HepG2 (cell line): Measurements from ENCODE around the gene INTS3. TPM values are rescaled to one million over a fixed set of nuclear protein-coding genes. Genes with fewer than 3 reads are reported as not detected.

Source experiments
- BCLAF1 ChIP-seq: fragments of 450-650 bp; IDR thresholded peaks from 2 replicates; pipeline ENCODE4 v1.6.1; 2017; ENCODE audit warnings: mild to moderate bottlenecking
- CSRNP2 ChIP-seq: sonication (generic); formaldehyde crosslinking; conservative IDR thresholded peaks from 2 replicates; pipeline ENCODE4 v1.8.0; 2022; ENCODE audit warnings: low read depth, missing genetic modification reagents
- DMAP1 ChIP-seq: IDR thresholded peaks from 2 replicates; pipeline ENCODE4 v1.6.1; 2016
- GATAD1 ChIP-seq: IDR thresholded peaks from 2 replicates; pipeline ENCODE4 v1.6.1; 2016; ENCODE audit warnings: missing genetic modification reagents, missing compliant biosample characterization
- HDAC2 ChIP-seq: sonication (generic); formaldehyde crosslinking; IDR thresholded peaks from 2 replicates; pipeline ENCODE4 v1.4.0; 2020; ENCODE audit warnings: missing genetic modification reagents
- MXI1 ChIP-seq: IDR thresholded peaks from 3 replicates; pipeline ENCODE4 v1.6.1; 2012; ENCODE audit warnings: low read depth, low read length, inconsistent platforms, borderline replicate concordance
- NFIC ChIP-seq: IDR thresholded peaks from 2 replicates; pipeline ENCODE4 v1.6.1; 2012; ENCODE audit warnings: mild to moderate bottlenecking, low read length, inconsistent platforms
- PAX8 ChIP-seq: sonication (generic); formaldehyde crosslinking; IDR thresholded peaks from 2 replicates; pipeline ENCODE4 v1.8.0; 2022; ENCODE audit warnings: mild to moderate bottlenecking, missing genetic modification reagents, borderline replicate concordance
- SNAI1 ChIP-seq: sonication (generic); formaldehyde crosslinking; IDR thresholded peaks from 2 replicates; pipeline ENCODE4 v1.5.0; 2020; ENCODE audit warnings: mild to moderate bottlenecking, missing genetic modification reagents, borderline replicate concordance
- ZBTB37 ChIP-seq: sonication (generic); formaldehyde crosslinking; IDR thresholded peaks from 2 replicates; pipeline ENCODE4 v1.4.0; 2020; ENCODE audit warnings: mild to moderate bottlenecking, missing genetic modification reagents
- ZBTB8A ChIP-seq: sonication (generic); formaldehyde crosslinking; IDR thresholded peaks from 2 replicates; pipeline ENCODE4 v1.4.0; 2020; ENCODE audit warnings: mild to moderate bottlenecking, low read depth, missing genetic modification reagents, borderline replicate concordance
- ZGPAT ChIP-seq: IDR thresholded peaks from 2 replicates; pipeline ENCODE4 v1.6.1; 2016; ENCODE audit warnings: mild to moderate bottlenecking
- ZNF335 ChIP-seq: sonication (generic); formaldehyde crosslinking; IDR thresholded peaks from 2 replicates; pipeline ENCODE4 v1.4.0; 2020; ENCODE audit warnings: missing genetic modification reagents
- ZNF670 ChIP-seq: sonication (generic); formaldehyde crosslinking; IDR thresholded peaks from 2 replicates; pipeline ENCODE4 v1.8.0; 2022; ENCODE audit warnings: mild to moderate bottlenecking, missing genetic modification reagents, borderline replicate concordance
- ZNF746 ChIP-seq: sonication (generic); formaldehyde crosslinking; IDR thresholded peaks from 2 replicates; pipeline ENCODE4 v1.8.0; 2022; ENCODE audit warnings: mild to moderate bottlenecking, missing genetic modification reagents
- polyA plus RNA-seq, 8 experiments: library from polyadenylated mRNA; depleted of rRNA in 3 of 8; stranded (reverse) in 7 of 8; unstranded in 1 of 8; fragments of >200 nt; fragmentation: Illumina TruSeq in 4 of 8; extraction: Trizol in 4 of 8; gene quantifications; 2 replicates each; pipeline versions ENCODE4 v1.2.1 to v1.2.3, GENCODE V29; 2011 to 2016; ENCODE audit warnings: low read depth in 4 of 8, missing spikeins in 1 of 8, mixed read lengths in 1 of 8; ENCODE audit not compliant: insufficient read depth in 1 of 8
- total RNA-seq, 5 experiments: library from RNA; depleted of rRNA; stranded (reverse); fragments of >200 nt; fragmentation: Illumina TruSeq; extraction: Trizol; gene quantifications; 2 replicates each; pipeline ENCODE4 v1.2.3, GENCODE V29; 2016; ENCODE audit warnings: low read depth in 1 of 5
- TF ChIP-seq, protein P1 (sequence below): sonication (generic); formaldehyde crosslinking; IDR thresholded peaks from 2 replicates; pipeline ENCODE4 v1.4.0; 2020; ENCODE audit warnings: missing genetic modification reagents

INTS3 gene
- total and polyA plus RNA-seq, 2 of the 13 experiments (the other 11 are each of a cell fraction or from before 2014, with no cell fraction given) = 17.2 to 27.2 TPM

DNA sequence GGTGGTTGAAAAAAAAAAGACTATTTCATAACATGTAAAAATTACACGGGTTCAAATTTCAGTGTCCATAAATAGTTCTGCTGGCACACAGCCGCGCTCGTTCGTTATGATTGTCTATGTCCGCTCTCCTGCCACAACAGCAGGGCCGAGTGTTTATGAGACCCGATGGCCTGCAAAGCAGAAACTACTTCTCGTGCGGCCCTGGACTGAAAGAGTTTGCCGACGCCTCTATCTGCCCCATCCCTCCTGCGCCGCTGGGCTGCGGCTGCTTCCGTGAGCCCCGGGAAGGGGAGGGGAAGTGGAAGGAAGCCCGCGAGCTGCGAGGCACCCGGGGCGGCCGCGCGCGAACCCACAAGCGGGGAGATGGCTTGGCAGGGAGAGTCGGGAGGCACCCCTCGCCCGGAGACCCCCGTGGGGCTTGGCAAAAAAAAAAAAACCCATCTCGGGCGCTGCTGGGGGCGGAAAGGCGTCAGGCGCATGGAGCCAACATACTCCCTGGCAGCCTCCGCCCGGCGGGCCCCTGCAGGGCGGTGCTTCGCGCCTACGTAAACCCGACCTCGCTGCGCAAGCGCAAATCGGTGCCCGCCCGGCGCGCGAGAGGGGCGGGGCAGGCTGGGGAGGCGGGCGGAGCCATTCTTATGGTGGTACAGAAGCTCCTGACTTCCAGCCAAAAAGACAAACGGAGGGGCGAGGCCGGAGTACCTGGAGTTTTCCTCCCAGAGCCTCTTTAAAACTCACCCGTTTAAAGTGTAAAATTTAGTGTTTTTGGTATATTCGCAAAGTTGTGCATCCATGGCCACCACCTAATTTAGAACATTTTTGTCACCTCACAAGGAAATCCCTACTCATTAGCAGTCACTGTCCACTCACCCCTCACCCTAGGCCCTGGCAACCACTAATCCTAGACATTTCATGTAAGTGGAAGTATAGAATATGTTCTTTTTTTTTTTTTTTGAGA is 55.7 kb downstream of the INTS3 start (continued):
- TF ChIP-seq ZBTB8A (CRISPR knock-in tag) (no peak), NFIC (no peak), BCLAF1 (no peak), PAX8 (CRISPR knock-in tag) (no peak), MXI1 (peak; percentile 16; the same call in 1 of the 3 replicates), ZBTB37 (CRISPR knock-in tag) (no peak), DMAP1 (peak; percentile 74), CSRNP2 (CRISPR knock-in tag) (no peak), ZGPAT (CRISPR knock-in tag) (peak; percentile 95), ZNF746 (CRISPR knock-in tag) (peak; percentile 62; the same call in 1 of the 2 replicates), GATAD1 (CRISPR knock-in tag) (peak; percentile 34; the same call in 1 of the 2 replicates), ZNF670 (CRISPR knock-in tag) (no peak; the same call in 1 of the 2 replicates), ZNF335 (CRISPR knock-in tag) (0 out of 2 replicates have a peak, but pooled peaks have one; percentile 43), HDAC2 (peak; percentile 54; the same call in 1 of the 2 replicates), SNAI1 (CRISPR knock-in tag) (0 out of 2 replicates have a peak, but pooled peaks have one; percentile 55)
- TF ChIP-seq, protein P1, sequence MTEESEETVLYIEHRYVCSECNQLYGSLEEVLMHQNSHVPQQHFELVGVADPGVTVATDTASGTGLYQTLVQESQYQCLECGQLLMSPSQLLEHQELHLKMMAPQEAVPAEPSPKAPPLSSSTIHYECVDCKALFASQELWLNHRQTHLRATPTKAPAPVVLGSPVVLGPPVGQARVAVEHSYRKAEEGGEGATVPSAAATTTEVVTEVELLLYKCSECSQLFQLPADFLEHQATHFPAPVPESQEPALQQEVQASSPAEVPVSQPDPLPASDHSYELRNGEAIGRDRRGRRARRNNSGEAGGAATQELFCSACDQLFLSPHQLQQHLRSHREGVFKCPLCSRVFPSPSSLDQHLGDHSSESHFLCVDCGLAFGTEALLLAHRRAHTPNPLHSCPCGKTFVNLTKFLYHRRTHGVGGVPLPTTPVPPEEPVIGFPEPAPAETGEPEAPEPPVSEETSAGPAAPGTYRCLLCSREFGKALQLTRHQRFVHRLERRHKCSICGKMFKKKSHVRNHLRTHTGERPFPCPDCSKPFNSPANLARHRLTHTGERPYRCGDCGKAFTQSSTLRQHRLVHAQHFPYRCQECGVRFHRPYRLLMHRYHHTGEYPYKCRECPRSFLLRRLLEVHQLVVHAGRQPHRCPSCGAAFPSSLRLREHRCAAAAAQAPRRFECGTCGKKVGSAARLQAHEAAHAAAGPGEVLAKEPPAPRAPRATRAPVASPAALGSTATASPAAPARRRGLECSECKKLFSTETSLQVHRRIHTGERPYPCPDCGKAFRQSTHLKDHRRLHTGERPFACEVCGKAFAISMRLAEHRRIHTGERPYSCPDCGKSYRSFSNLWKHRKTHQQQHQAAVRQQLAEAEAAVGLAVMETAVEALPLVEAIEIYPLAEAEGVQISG (CRISPR knock-in tag) = peak; percentile 59; the same call in 1 of the 2 replicates
